Measurements from ENCODE around the gene SLC2A4.

Gene SLC2A4

DNA sequence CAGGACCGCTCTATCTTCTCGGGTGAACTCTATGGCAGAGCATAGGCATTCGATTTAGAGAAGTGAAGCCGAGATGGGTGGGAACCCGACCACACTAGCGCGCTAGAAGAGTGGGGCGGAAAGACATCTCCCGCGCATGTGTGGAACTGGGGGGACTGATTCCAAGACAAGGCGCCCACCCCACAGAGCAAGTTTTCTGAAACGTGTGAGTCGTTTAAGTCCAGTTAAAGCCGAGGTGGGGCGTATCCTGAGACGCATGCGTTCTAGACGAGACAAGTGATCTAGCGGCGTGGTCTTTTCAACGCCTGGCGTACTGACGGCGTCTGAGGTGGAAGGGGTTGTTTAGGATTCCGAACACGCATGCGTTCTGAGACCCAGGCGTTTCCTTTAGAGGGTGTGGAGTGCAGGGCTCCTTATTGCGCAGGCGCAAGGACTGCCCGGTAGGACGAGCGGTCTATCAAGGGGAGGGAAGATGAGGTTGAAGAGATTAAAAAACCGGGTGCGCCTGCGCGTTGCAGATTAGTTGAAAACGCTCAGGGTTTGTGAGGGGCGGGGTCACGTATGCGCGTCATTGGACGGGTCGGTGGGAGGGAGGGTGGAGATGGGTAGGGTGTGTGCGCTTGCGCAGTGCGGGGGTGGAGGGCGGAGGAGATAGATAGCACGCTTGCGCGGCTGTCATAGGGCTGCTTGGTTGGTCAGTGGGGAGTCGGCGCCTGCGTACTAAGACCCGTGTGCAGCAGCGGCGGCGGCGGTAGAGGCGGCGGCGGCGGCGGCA, 25.6 kb downstream of the SLC2A4 start, which contains the start of gene EIF5A:
TSS of gene EIF5A (plus strand) at position 718 of the 775 bp plus-strand sequence. CDS start 2,008 bp downstream, outside the sequence.
- peak; percentile 100 for DNase-seq (ENCODE audit: low spot score)

DNA sequence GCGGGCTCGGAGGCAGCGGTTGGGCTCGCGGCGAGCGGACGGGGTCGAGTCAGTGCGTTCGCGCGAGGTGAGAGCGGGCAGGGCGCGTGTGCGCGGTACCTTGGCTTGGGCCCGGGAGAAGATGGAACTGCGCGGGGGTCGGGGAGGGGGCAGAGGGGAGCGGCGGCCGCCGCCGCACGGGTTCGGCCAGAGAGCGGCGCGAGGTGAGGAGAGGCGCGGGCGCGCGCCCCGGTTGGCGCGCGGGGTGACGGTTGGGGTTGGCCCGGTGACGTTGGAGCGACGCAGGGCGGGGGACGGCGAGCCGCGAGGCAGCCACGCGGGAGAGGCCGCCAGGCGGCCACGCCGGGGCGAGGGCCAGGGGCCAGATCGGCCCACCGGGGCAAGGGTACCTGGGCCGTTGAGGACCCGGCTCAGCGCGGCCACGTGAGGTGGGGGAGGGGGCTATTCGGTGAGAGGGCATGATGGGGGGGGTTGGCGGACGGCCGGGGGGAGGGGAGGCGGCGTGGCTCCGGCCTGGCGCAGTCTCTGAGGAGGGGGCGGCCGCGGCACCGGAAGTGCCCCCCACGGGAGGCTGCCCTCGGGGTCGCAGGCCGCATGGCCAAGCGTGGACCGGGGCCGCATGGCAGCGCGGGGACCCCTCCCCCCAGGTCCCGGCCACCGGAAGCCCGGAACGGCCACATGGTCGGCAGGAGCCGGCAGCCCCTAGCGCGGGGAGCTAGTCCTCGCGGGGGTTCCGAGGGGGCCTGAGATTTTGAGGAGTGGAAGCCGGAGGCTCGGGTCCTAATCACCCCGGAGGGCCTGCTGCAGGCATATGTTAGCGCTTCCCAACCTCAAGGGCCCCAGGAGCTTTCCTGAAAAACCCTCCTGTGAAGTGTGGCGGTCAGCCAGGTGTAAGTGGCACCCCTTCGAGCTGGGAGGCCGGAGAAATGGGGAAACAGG, 26.4 kb downstream of the SLC2A4 start:
- no peak for DNase-seq (ENCODE audit: low spot score)

DNA sequence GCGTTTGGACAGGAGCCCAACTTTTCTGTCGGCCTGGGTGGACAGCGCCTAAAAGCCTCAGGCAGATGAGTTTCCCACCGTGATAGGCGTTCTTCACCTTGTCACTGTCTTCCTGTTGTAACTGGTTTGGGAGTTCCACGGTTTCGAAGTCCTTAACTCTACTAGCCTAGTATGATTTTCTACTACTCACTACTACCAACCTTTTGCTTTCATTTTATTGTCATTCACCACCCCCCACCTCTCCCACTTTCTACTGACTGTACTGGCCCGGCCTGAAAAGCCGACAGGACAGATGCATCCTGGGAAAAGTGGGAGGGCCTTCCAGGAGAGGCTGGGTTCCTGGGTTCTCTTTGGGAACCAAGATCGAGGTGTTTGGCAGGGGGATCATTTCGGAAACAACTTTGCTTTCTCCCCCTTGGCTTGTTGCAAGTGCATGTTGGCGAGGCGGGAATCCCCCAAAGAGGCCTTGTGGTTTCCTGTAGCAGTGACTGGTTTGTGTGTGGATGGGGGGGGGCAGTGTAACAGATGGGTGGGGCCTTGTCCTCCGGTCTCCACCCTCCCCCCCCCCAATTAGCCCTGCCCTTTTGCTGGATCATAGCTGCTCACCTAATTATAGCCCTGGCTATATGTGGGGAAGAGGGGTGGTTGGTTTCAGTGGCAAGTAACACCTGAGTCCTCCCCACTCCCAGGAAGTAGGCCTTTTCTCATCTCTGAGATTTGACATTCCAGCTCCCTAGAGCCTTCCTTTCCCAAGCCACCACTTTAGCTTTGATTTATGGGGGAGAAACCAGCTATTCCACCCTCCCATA, 27.3 kb downstream of the SLC2A4 start:
- DNase-seq (ENCODE audit: low spot score): peak; percentile 80

DNA sequence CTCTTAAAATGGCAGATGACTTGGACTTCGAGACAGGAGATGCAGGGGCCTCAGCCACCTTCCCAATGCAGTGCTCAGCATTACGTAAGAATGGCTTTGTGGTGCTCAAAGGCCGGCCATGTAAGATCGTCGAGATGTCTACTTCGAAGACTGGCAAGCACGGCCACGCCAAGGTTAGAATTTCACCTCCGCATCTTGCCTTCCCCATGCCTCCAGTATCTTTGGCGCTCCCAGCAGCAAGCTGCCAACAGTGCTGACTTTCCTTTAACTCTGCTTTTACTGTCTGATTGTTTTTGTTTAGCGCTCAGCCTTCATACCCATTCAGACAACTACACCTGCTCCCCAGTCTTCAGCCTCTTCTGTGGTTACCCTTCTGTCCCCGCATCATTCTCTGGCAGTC, 28.1 kb downstream of the SLC2A4 start:
- DNase-seq (ENCODE audit: low spot score): no peak

DNA sequence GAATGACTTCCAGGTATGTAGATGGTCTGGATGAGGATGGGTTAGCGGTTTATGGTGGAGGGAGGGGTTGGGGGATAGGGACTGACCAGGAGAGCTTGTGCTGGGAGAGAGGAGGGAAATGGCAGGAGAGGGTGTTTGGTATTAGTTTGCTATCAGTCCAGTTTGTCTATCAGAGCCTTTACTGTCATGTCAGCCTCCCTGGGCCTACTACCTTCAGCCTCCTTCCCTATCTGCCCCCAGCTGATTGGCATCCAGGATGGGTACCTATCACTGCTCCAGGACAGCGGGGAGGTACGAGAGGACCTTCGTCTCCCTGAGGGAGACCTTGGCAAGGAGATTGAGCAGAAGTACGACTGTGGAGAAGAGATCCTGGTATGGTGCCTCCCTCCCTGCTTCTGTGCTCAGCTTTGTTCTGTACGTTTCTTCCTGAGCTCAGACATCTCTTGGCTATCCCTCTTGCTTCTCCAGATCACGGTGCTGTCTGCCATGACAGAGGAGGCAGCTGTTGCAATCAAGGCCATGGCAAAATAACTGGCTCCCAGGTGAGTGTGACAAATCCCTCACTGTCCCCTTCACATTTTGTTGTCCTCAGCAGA, 29.7 kb downstream of the SLC2A4 start:
- DNase-seq (ENCODE audit: low spot score): no peak

DNA sequence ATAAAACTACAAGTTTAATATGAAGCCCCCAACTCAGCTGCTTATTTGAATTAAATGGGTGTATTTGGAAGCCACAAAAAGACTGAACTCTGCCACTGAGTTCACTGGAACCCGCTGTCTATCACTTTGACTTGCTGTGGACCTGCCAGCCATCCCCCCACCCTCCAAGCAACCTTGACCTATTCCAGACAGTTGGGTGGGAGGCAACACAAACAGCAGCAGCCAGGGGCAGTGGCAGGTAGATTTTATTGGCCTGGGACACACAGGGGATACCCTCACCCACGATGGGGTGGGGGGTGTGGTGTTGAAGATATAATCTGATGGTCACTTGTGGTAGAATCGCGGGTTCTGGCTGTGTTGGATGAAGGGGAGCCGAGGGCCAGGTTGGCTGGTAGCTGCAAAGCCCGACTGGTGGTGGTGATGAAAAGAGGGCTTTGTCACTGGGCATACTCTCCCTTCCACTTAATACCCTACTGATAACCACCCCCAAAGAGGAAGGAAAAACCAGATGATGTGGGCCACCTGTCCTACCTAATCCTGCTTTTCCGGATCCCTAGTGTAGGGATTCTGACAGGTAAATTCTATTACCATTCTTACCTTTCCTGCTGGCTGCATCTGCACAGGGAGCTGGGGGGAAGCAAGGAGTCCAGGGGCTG, 31.0 kb downstream of the SLC2A4 start:
- no peak for DNase-seq (ENCODE audit: low spot score)

DNA sequence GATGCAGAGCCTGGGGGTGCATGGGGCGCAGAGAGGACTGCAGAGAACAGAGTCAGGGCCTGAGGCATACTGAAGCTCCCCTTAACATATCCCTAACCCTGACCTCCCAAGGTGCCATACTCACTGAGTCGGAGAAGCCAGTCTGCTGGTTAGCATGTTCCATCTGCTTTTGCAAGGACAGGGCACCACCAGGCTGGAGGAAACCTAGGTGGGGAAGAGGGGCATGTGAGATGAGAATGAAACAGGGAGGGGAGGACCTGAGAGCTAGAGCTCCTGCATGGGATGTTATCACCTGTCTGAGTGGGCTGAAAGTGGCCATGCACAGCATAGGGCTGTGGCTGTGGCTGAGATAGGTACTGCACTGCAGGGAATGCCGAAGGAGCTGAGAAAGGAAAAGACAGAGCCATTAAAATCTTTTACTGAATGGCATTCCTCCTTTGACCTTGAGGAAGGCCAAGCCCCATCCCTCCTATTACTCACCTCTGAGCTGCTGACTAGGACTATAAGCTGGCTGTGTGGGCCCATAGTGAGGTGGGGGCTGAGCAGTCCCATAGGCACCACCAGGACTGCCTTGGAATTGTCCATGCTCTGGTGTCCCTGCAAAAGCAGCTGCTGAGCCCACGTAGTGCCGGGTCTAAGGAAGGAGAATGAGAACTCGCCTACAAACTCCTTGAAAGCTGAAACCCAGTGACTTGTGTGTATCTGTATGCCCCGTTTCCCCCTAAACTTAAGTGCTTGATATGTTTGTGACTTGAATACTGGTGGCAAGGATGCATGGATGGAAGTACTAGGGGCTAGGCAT, 31.8 kb downstream of the SLC2A4 start:
- DNase-seq (ENCODE audit: low spot score): peak; percentile 44

DNA sequence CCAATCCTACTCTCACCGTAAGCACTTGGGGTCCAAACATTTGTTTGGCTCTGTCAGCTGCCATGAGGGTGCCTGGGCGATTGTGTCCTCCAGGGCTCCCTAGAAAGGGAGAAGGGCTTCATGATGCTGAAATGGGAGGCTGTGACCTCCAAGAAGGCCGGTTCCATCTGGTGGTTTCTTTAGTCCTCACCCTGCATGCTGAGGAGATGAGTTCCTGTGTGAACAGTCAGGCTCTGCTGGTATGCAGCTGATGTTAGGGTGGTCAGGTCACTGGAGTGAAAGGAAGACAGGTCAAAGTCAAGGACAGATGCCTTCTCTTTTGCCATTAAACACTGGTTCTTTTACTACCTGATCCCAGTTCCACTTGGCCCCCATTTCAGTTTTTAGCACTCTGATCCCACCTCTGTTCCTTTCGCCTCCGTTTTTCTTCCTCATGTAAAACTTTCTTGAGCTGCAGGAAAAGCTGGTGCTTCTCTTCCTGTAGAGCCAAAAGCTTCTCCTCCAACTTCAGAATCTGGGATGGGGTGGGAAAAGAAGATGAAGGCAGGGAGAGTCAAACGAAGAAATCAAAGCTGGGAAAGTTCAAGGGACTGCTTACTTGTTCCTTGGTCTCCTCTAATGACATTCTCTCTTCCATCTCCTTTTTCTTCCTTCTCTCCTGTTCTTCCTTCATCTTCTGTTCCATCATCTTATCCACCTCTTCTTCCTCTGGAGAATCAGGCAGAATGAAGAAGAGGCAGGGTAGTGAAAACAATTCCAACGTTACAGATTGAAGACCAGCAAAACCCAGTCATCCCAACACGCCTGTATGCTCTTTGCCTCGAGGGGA, 32.6 kb downstream of the SLC2A4 start:
- DNase-seq (ENCODE audit: low spot score): peak; percentile 34

DNA sequence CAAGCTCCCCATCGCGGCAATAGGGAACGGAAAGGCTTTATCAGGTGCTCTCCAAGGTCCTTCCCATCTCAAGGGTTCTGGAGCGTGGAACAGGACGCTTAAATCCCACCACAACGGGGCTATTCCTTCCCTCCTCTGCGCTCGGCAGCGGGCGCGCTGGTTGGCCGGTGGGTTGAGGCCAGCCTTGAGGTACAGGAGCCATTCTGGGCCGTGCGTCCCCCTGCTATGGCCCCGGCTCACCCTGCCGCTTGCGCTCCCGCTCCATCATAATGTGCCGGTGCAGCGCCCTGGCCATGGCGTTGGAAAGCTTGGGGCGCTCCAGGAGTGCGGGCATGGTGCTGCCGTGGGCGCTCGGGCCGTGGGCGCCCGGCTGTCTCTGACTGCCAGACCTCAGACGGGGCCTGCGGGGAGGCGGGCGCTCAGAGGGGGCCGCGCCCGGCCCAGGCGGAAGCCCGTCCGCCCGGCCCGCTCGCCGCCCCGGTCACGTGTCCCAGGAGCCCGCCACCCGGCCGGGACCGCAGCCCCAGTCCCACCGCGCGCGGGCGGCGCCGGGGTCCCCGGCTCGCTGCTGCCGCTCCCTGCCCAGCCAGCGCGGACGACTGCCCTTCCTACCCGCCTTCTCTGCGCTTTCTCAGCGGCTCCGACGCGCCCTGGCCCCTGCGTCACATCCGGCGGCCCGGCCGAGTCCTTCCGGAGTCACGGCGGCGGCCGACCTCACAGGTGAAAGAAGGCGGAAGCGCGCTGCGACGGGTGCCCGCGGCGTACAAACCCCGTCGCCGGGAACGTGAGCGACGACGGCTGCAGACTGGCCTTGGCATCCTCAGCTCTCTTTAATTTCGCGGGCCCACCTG, 33.4 kb downstream of the SLC2A4 start, which contains the start of gene GPS2:
TSS of gene GPS2 (minus strand) at position 642 of the 851 bp plus-strand sequence. CDS start at position 334, 308 bp downstream.
- DNase-seq (ENCODE audit: low spot score): peak; percentile 86

DNA sequence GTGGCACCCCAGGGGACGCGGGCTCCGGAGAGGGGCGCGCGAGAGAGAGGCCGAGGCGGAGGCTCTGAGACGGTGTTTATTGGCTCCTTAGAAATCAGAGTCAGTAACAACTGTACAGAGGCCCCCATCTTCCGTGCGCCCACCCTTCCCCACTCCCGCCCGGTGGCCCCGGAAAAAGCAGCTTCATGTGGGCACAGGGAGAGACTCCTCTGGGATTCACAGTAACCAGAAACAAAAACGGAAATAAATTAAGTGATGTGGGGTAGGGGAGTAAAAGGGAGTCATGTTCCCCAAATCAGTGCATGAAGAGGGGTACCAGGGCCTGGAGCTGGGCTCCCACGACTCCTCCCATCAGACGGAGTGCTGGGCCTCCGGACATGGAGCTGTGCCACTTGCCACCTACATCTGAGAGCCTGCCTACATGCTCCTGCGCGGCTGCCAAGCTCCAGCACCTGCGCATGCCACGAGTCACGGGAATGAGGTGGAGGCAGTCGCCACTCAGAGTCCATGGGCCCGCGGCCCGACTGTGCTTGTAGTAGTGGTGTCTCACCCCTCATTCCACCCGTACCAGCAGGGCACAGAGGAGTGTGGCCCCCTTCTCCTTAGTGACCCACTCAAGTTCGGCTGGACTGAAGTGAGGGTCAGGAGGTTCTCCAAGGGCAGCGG, 34.2 kb downstream of the SLC2A4 start:
- no peak for DNase-seq (ENCODE audit: low spot score)

DNA sequence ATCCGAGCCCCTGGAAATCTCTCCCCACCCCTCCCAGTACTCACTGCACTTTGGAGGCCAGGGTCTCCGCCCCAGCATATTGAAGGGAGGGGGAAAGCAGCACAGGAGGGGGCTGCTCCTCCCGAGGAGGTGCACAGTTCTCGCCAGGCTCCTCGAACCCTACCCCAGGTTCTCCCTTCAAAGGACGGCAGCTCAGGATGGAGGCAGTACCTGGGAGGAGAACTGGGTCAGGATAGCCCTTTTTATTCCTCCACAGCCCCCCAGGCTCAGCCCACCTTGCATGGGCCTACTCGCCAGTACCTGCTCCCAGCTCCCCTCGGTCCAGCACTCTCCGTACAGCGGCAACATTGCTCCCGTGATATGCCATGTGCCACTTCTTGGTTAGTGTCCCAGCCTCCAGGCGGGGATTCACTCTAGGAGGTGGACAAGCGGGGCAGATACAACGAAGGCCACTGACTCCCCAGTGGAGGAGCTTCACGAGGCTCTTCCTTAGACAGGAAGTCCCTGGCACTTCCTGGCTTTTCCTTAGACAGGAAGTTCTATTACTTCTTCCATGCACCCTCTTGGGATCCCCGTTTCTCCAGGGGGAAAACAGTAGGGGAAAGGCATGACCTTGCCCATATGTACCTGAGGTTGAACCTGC, 35.8 kb downstream of the SLC2A4 start:
- no peak for DNase-seq (ENCODE audit: low spot score)

DNA sequence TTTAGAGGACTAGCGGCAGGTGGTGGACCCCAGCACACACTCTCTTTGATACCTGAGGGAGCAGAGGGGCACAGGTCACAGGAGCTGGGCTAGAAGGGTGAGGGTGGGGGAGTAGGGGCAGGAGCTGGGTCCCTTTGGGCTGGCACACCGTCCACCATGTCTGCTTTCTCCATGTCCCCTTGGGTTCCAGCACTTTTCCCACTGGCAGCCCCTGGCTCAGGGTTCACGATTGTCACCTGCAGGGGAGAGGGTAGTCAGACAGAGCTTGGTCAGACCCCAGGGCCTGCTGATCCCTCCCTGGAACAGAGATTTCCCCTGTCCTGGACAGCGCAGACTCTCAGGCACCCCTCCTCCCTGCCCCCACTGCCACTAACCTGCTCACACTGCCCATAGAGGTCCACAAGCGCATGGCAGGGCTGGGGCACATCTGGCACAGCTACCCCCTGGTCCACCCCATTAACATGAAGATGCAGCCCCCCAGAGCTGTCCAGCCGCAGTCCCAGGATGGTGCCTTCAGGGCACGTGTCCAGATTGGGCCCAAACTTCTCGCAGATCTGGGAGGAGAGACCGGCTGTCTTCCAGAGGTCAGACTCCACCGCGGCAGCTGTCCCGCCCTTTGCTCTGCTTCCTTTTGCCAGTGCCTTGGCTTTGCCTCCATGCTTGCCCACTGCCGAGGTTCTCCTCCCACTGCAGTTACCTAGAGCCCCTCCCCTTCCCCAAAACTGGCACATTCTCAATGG, 36.8 kb downstream of the SLC2A4 start:
- DNase-seq (ENCODE audit: low spot score): no peak

DNA sequence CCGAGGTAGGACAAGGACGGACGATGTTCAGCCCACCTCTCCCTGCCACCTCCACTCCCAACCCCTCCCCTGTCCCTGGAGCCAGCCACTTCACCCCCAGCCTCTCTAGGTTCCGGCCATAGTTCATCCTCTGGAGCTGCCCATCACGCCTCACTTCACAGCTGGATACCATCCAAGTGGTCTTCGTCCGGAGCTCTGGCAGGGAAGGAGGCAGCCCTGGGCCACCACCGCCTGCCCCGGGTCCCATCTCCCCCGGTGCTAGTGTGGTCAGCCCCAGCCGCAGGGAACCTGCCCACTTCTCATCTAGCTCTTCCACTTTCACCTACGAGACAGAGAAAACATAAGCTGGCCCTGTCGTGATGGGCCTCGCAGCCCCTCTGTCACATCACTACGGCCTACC, 39.9 kb downstream of the SLC2A4 start:
- no peak for DNase-seq (ENCODE audit: low spot score)

DNA sequence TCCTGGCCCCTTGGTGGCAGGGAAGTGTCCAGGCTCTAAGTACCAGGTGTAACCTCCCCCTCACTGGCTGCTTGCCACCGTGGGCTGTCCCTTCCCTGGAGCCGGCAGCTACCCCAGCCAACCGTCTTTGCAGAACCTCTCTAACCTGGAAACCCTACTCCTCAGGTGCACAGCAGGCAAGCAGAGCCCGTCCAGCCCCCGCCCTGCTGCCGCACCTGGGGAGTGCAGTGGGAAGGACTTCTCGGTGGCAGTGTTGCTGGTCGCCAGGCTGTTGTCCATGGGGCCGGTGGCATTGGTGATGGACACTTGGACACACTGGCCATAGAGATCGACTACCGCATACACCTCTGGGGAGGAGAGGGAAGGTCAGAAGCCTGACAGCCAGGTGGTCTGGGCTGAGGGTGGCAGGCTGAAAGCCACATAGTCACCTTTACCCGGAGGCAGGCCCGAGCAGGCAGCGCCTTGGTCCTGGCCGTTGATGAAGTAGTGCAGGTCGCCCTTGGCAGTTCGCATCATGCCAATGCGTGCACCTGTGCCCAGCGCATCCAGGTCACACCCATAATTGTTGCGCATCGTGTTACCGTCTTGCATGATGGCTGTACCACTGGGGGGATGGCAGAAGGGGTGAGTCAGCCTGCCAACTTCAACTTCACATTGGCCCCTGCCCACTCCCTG, 41.1 kb downstream of the SLC2A4 start:
- no peak for DNase-seq (ENCODE audit: low spot score)

DNA sequence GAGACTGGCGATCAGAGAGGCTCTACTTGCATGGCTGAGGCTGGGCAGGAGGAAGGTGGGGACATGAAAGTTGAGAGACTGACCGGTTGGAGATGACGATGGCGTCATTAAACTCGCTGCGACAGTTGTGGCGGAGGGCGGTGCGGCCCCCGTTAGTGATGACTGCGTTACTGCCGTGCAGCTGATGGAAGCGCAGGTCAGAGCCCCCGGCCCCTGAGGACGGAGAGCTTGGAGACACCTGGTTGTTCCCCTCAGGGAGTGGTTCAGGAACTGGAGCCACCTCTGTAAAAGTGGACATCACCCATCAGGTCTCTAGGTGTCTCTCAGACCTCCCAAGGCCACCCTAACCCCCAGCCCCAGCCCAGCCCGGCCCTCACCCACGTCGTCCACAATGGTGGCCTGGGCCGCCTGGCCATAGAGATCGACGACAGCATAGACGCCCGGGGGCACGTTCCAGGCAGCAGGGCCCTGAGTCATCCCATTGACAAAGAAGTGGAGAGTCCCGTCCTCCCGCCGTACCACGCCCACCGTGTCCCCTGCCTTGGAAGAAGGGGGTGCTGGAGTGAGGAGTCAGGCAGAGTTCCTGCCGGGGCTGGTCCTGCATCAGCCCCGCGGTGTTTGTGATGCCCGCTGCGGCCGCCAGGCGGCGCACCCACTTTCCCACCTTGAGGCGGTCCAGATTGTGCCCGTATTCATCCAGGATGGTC, 42.4 kb downstream of the SLC2A4 start:
- no peak for DNase-seq (ENCODE audit: low spot score)
